Measurements from ENCODE around the gene LMAN1L.

LMAN1L gene

GRCh38 chr15:74833376-74834107 lies 20.9 kb downstream of the LMAN1L start:
- no peak for DNase-seq (ENCODE audit: low read depth in 2 of 3, low spot score in 1 of 3)

GRCh38 chr15:74835312-74835823 lies 22.7 kb downstream of the LMAN1L start:
- DNase-seq (ENCODE audit: low read depth in 2 of 3, low spot score in 1 of 3): peak; percentile 31 to 51 (median 45)

- DNase-seq (ENCODE audit: low read depth in 2 of 3, low spot score in 1 of 3): no peak
These were observed 24.2 kb downstream of the LMAN1L start for GRCh38 chr15:74836846-74837245.

DNA sequence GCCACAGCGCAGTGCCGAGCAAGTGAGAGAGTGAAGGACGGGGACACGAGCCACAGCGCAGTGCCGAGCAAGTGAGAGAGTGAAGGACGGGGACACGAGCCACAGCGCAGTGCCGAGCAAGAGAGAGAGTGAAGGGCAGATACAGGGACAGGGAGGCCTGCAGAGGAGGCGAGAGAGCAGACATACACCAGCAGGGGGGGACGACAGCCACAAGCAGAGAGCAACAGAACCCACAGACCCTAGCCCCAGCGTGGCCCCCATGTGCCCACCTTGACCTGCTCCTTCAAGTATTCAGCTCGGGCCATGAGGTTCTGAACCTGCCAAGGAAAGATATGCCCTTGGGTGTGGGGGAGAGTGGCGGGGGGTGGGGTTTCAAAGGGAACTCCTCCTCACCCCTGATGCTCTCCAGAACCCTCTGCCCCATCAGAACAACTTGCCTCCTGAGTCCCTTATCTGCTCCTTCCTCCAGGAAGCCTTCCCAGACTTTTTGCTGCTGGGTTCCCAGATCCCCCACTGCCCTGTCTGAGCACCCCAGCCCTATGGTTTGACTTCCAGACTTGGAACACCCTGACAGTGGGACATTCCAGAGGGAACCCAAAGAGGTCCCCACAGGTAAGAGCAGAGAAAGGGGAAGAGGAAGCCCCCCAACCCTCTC lies 25.0 kb downstream of the LMAN1L start:
- no peak for DNase-seq (ENCODE audit: low read depth in 2 of 3, low spot score in 1 of 3)

- no peak for DNase-seq (ENCODE audit: low read depth in 2 of 3, low spot score in 1 of 3)
These were observed 25.5 kb downstream of the LMAN1L start for GRCh38 chr15:74838137-74838516.

DNA sequence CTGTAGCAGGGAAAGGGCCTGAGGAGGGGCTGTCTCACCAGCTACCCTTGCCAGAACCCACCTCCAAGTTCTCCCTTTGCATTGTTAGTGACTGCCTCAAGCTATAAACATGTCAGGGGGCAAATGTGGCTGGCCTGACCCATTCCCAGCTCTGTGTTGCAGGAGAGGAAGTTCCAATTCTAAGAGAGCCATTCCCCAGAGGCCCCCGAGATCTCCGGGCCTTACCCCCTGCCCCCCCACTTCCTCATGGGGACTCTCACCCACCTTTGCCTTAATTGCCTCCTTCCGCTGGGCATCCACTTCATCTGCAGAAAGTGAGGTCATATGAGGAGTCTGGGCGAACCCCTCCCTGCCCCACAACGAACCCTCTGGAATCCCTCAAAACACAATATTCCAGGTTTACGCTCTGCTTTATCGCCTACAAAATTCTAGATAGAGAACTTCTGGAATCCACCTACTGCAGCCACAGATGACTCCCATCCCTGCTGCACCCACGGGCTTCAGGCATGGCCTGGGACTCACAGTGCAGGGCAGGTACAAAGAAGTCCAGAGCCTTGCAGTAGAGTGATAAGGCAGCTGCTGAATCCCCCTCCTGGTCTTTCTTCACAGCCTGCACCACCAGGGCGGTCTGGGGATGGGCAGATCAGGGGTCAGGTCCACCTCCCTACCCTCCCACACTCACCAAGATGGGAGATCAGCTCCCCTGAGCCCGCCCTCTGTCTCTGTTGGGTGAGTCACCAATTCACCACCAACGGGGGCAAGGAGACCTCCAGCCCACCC lies 26.3 kb downstream of the LMAN1L start:
- no peak for DNase-seq (ENCODE audit: low read depth in 2 of 3, low spot score in 1 of 3)

GRCh38 chr15:74839526-74840395 lies 27.1 kb downstream of the LMAN1L start:
- no peak for DNase-seq (ENCODE audit: low read depth in 2 of 3, low spot score in 1 of 3)

DNA sequence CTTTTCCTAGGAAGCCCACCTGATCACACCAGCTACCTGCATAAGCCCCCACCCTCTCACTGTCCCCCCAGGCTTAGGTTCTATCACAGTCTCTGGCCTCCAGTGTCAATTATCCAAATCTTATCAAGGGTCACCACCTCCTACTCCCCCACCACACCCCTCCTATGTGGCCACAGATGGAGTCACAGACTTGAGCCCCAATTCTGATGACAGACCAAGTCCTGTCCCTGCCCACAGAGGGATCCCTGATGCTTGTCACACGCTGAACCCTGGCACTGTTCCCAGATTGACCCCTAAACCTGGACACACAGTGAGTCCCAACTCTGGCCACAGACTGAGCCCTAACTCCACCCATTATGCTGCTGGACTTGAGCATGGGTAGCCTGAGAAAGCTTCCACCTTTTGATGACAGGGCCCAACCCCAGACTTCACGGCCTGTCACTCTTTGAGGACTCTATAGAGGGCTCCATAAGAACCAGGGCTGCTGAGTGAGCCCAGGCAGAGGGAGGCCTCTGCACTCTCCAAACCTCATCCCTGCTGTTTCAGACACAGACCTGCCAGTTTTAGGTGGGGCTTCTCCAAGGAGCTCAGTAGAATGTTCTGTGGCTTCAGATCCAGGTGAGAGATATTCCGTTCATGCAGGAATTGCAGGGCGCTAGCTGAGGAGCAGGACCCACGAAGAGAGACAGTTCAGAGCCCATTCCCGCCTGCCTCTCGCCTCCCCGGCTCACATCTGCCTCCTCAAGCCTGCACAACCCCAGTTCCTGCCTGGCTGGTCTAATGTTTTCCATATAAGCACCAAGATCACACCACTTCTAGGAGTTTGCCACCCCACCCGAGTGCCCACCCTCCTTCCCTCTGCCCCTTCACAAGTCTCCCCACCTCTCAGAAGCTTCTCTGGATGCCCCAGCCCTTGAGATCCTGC lies 28.5 kb downstream of the LMAN1L start:
- no peak for DNase-seq (ENCODE audit: low read depth in 2 of 3, low spot score in 1 of 3)

DNA sequence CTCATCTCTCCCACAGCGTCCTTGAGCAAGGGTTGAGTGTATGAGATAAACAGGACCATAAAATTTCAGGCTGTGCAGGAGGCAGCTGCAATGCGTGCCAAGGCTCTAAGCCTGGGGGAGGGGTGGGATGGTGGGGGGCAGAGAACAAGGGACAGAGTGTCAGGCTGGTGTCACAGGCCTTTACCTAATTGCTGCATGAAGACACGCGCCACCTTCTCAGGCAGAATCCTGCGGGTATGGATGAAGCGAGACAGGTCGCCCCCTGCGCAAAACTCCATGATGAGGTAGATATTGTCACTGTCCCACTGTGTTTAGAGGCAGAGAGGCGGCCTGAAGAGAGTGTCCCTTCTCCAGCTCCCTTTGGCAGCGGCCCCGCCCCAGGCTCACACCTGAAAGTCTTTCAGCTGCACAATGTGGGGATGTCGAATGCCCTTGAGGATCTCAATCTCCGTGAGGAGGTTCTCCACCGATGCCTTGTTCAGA lies 29.3 kb downstream of the LMAN1L start:
- DNase-seq (ENCODE audit: low read depth in 2 of 3, low spot score in 1 of 3): no peak

DNA sequence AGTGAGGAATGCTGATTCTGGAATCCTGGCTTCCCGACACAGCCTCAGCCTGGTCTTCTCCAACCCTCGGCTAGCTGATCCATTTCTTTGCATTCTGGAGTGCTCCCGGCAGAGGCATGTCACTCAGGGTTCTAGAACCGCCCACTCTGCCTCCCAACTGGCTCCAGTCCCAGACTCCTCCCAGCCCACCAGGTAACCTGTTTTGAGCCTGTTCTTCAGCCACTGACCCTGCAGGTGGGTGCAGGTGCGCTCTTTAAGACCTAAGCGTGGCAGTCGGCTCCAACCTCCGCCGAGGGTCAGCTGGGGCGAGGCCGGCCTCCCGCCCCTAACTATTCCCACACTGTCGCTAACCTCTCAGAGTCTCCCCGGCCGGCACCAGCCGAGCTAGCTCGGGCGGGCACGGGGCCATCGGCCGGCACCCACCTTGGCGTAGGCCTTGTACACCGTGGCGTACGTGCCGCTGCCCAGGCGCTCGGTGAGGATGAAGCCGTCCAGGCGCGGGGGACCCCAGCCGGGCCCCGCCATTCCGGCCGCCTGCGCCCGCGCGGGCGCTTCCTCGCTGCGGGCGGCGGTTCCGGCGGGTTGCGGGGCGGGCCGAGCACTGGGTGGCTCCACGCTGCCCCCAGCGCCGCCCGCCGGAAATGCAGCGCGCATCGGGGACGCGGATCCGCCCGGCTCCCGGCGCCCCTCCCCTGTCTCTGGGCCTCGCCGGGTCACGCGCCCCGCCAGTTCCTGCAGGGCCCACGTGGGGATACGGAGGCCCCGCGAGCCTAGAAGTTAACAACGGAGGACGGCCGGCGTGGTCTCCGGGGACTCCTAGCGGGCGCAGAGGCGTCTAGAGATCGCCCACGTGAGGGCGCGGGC lies 30.2 kb downstream of the LMAN1L start, which contains the start of gene ULK3:
TSS of gene ULK3 (minus strand) at position 576 of the 864 bp plus-strand sequence. CDS start at position 525, 51 bp downstream.
- DNase-seq (ENCODE audit: low read depth in 2 of 3, low spot score in 1 of 3): peak; percentile 85 to 91 (median 90)

- no peak for DNase-seq (ENCODE audit: low read depth in 2 of 3, low spot score in 1 of 3)
These were observed 30.8 kb downstream of the LMAN1L start for GRCh38 chr15:74843445-74843828.

DNA sequence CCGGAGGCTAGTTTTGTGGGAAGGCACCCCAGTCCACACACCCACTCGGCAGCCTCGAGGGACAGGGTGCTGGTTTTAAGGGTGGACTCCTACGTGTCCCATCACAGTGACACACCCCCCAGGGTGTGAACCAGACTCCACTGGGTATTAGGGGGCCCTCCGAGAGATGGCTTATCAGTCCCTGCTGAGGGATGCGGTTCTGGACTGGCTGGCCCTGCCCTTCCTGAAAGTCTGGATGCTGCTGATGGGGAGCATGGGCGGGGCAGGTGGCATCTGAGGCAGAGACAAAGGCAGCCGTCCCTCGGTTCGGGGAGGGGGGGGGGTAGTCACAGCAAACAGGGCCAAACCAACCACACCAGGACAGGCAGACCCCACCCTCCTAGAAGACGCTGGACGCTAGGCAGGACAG lies 31.3 kb downstream of the LMAN1L start:
- no peak for DNase-seq (ENCODE audit: low read depth in 2 of 3, low spot score in 1 of 3)

- DNase-seq (ENCODE audit: low read depth in 2 of 3, low spot score in 1 of 3): no peak
These were observed 31.9 kb downstream of the LMAN1L start for GRCh38 chr15:74844319-74845207.

GRCh38 chr15:74845208-74845568 lies 32.6 kb downstream of the LMAN1L start:
- DNase-seq (ENCODE audit: low read depth in 2 of 3, low spot score in 1 of 3): peak in 2 of 3 donors; percentile 40

DNA sequence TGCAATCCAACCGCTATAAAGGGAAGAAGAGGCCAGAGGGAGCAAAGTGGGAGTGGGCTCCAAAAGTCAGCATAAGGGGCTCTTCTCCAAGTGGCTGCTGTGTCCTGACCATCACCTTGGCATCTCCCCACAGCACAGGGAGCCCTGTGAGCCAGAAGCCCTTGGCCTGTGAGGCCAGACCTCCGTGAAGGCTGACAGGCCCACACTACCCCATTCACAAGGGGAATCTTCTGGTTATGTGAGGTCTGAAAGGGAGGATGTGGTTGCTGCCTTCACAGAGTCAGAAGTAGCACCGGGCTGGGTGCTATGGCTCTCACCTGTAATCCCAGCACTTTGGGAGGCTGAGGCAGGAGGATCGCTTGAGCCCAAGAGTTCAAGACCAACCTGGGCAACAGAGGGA lies 32.9 kb downstream of the LMAN1L start:
- DNase-seq (ENCODE audit: low read depth in 2 of 3, low spot score in 1 of 3): no peak

DNA sequence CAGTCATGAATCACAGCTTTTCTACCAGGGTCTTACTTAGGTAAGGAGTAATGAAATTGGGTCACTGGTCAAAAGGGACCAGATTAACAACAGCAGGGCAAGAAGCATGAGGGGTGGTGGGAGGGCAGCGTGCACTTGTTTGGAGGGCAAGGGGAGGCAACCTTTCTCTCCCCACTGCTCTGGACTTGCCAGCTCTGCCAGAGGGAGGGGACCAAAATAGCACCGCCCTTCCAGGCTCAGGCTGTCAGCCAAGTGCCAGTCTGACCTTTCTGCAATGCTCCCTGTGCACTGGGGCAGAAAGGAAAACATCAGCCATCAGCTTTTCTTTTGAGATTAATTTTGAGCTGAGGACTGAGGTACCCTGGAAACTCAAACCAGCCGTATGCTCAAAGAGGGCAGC lies 34.8 kb downstream of the LMAN1L start:
- DNase-seq (ENCODE audit: low read depth in 2 of 3, low spot score in 1 of 3): no peak

- DNase-seq (ENCODE audit: low read depth in 2 of 3, low spot score in 1 of 3): no peak
These were observed 37.8 kb downstream of the LMAN1L start for GRCh38 chr15:74850393-74850792.

- DNase-seq (ENCODE audit: low read depth in 2 of 3, low spot score in 1 of 3): no peak
These were observed 39.3 kb downstream of the LMAN1L start for GRCh38 chr15:74851960-74852359.

Data from stimulated activated CD4-positive, alpha-beta T cell treated with anti-CD3 and anti-CD28 coated beads, Interleukin-12 subunit alpha, Interleukin-12 subunit beta, amount 100 ng/mL, for 48 hours (primary cell).